ENCODE results near the gene KLHL14.
"Not testable (repeated sequence)": the region's sequence is repeated elsewhere in the genome, so short reads cannot be mapped to it uniquely, and the experiment has no call there.

The KLHL14 gene

DNA sequence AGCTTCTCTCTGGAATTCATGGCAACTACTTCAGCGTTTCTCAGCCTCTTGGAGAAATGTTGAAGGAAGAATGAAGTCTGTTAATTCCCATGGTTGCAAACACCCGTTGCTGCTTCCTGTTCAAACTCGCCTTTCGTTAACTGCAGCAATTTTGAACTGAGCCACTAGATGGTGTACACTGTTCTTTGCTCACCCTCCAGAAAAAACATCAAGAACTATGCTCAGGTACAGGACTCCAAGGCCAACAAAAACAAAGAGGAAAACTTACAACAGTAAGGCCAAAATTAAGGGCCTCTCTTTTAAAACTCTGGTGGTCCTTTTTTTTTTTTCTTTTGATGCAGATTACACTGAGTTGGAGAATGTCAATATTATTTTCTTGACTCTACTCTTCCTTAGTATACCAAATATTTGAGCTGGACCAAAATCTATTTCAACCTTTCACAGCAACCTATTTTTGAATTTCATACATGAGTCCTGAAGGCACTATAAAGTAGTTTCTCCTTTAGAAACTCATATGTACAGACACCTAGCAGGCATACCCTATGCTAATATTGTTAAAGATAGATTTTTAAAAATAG is 58.2 kb downstream of the KLHL14 start:
- peak in 1 of 3 experiments; percentile 1 for DNase-seq (ENCODE audit: low read depth in 3 of 3)

DNA sequence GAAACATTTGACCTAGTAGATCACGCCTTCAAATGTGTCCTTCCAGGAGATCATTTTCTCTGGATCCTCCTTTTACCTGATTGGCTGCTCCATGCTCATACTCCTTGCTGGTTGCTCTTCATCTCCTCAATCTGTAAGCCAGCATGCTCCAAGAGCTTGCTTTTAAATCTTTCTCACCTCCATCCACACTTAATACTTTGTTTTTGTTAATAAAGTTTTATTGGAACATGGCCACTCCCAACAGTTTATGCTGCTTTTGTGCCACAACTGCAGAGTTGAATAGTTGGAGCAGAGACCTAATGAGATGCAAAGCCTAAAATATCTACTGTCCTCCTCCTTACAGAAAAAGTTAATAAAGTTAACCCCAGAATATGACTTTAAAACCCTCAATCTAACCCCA is 60.0 kb downstream of the KLHL14 start:
- DNase-seq (ENCODE audit: low read depth in 3 of 3), result no peak

DNA sequence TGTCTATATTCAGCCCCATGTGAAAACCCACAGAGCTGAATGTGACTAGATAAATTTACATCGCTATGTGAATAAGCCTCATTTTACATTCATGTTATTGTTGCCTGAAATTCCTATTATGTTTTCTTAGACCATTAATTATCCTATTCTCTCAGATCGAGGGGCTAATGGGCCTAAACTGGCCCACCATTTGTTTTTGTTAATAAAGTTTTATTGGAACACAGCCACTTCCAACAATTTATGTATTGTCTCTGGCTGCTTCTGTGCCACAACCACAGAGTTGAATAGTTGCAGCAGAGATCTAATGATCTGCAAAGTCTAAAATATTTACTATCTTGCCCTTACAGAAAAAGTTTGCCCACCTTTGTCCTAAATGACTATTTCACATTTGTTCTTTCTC is 61.0 kb downstream of the KLHL14 start:
- no peak for DNase-seq (ENCODE audit: low read depth in 3 of 3)

DNA sequence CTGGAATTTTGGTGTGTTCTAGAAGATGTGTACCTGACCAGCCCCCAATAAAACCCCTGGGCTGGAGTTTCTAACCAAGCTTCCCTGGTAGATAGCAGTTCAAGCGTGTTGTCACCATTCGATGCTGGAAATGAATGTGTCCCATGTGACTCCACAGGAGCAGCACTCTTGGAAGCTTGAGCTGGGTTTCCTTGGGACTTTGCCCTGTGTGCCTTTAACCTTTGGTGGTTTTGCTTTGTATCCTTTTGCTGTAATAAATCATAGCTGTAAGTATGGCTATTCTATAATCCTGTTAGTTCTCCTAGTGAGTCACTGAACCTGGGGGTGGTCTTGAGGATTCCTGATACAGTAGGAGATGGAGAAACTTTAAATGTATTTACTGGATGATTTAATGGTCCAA is 65.2 kb downstream of the KLHL14 start:
- DNase-seq (ENCODE audit: low read depth in 3 of 3), result no peak

DNA sequence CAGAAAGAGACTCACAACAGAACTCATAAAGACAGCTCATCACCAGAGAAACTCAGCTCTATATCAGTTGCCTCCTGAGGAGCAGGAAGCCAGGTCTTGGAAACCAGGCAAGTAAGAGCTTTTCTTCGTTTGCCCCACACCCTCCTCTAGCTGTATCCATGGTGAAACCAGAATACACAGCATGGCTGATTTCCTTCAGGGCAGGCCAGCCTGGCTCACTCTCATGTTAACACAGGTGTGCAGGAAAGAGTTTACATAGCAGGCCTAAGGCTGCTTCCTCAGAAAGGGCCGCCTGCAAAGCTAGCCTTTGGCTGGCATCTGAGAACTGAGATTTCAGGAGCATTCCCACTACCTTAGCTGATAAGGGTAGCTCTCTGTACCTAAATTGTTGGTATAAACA is 65.7 kb downstream of the KLHL14 start:
- no peak for DNase-seq (ENCODE audit: low read depth in 3 of 3)

DNA sequence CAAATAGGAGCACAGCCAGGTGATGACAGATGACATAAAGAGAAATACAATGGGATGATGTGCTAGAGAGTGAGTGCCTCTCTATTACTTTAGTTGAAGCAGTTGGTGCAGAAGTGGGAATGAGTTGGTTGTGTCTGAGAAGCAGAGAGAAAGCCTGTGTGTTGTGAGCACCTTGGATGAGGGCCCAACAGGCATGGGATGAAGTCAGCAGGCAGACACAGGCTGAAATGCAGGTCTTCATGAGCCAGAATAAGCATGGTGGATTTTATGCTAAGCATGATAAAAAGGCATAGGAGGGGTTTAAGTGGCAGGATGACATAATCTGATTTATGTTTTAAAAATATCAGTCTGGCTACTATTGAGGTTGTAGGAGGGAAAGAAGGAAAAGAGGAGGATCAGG is 71.5 kb downstream of the KLHL14 start:
- DNase-seq (ENCODE audit: low read depth in 3 of 3), result no peak

DNA sequence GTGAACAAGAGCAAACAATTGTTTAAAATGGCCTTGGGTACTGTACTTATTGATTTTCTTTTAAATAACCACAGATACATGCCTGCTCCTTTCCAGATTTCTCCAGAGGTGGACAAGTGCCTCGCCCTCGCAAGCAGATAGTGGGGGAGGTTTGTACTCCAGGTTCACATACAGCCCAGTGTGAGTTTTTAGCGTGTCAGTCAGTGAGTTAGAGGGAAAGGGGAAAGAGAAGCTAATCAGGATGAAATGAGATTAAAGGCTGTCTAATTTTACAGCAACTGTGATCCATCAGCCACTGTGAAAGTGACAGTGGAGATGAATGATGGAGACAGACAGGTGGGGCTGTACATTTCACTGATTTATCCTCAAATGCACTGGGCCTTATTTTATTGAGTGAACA is 74.7 kb downstream of the KLHL14 start:
- DNase-seq (ENCODE audit: low read depth in 3 of 3), result no peak

DNA sequence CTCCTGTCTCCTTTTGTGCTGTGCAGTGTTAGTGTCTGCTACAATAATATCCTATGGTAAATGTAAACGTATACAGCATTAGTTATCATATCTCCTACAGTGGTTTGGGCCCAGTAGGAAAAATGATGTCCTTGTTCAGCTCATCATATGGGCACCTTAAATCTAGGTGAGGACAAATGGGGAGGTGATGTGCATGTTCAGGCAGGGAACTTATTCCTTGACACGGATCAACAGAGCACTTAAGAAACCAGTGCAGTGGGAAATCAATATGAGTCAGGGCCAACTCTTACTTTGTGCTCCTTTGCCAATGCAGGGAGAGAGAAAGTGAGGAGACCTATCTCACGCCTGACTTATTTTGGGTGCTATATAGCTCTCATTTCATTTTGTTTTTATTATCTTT is 76.4 kb downstream of the KLHL14 start:
- DNase-seq (ENCODE audit: low read depth in 3 of 3), result no peak

DNA sequence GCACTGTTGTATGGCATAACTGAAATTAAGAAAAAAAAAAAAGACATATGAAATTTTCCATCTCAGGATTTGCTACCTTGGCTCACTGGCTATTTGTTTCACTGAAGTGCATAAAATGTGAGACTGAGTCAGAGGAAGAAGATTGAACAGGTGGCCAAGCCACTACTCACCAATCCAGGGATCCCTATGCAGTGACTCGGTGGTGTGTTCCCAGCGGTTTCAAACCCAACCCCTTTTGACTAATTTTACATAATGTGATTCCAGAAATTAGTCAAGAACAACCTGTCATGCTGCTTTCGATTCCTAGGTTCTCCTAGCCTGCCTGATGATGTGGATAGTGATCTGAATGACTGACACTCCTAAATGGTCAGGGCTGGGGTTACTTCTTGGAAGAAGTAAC is 77.3 kb downstream of the KLHL14 start:
- DNase-seq (ENCODE audit: low read depth in 3 of 3), result no peak

DNA sequence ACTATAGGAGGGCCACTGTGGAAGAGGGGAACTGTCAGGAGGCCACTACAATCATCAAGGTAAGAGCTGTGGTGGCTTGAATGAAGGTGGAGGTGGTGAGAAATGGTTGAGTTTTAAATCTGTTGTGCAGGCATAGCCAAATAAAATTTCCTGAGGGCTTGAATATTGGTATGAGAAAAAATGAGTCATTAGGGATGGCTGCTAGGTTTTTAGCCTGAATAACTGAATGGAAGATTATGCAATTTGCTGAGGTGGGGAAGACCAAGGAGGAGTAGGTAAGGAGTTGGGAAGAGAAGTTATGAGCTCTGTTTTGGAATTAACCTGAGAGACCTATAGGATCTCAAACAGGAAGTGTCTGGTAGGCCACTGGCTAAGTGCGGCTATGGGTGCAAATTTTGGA is 84.0 kb downstream of the KLHL14 start:
- DNase-seq (ENCODE audit: low read depth in 3 of 3), result no peak

DNA sequence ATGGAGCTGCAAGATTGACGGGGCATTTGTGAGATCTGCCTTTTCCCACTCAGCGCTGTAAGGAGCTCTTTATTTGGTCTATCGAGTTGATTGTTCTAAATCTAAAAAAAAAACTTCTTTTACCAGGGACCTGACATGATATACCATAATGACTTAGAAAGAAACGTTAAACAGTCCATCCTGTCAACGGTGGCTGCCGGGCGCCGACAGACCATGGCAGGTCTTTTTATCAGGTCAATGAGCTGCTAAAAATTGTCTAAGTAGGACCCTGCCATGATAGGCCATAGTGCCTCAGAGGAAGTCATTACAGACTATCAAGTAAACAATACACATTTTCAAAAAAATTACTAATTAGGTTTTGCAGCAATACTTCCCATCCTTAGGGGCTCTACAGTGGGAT is 87.9 kb downstream of the KLHL14 start:
- no peak for DNase-seq (ENCODE audit: low read depth in 3 of 3)

DNA sequence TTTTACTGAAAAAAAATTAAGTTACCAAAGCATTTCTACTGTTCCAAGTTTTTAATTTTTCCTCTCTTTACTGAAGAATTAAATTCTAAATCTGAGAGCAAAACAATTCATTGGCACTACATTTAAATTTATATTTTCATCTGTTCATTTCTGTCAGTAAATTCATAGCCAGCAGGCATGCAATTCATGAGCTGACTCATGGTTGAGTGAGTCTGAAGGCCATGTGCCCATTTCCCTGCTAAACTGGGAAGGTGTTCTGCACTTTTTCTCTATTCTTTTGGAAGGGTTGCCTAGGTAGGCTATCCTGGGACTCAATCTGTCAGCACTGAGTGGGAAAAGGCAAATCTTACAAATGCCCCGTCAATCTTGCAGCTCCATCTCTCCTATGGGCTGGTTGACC is 88.7 kb downstream of the KLHL14 start:
- no peak for DNase-seq (ENCODE audit: low read depth in 3 of 3)

DNA sequence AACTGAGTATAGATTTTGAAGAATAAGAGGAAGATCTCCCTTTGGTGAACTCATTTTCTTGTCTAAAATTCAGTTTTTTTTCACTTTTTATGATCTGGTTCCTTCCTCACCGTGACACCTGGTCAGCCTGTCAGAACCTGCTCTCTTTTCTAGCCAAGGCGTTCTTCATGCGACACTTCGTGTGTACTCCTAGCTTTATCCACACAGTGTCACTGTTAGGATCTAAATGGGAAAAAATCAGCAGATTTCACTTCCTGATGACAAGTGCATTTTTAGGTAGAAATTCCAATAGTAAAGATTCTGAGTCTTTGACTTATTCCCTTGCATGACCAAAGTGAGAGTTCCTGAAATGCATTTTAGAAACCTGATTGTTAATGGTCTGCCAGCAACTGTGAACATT is 89.8 kb downstream of the KLHL14 start:
- no peak for DNase-seq (ENCODE audit: low read depth in 3 of 3)

DNA sequence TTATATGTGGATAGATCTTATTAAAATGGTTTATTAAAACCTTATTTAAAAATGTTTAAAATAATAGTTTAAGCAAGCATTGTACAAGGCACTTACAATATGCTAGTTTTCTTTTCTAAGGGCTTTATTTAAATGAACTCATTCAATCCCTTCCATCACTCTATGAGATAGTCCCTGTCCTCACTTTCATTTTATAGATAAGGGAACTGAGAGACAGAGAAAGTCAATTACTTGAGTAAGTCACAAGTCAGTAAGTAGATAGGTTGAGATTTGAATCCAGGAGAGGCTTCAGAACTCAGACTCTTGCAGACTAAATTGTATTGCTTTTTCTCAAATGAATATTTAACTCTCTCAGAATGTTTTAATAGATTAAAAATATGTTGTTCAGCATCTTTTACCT is 95.2 kb downstream of the KLHL14 start:
- no peak for DNase-seq (ENCODE audit: low read depth in 3 of 3)

DNA sequence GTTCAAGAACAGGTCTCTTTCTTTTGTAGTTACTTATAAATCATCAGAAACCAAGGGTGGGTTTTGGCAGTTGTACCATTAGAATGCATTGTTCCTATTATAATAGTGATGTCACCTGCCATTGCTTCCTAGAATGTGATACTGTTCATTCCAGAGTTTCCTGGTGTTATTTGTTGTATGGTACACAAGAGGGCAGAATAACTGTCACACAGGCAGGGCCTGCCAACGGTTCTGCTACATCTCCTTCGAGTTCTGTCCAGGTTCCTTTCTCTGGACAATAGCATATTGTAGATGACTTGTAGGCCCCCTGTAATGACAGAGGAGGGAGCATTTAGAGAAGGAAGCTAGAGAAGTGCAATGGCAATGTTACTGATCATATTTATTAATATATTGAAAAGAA is 98.3 kb downstream of the KLHL14 start:
- DNase-seq (ENCODE audit: low read depth in 3 of 3), result no peak

DNA sequence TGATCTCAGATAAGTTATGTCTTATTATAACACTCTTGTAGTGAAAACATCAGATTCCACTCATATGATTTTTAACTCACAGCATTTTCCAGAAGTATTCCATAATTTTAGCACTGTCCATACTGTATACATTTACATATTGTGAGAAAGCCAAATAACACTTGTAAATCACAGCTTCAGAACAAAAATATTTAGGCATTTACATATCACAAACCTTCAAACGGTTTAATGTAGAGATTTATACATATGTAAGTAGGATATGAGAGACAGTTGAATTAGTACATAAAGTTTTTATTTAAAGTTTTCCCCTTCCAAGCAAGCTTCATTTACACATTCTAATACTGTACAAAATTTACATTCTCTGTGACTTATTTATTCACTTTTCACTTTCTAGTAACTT is 100.4 kb downstream of the KLHL14 start:
- no peak for DNase-seq (ENCODE audit: low read depth in 3 of 3)

DNA sequence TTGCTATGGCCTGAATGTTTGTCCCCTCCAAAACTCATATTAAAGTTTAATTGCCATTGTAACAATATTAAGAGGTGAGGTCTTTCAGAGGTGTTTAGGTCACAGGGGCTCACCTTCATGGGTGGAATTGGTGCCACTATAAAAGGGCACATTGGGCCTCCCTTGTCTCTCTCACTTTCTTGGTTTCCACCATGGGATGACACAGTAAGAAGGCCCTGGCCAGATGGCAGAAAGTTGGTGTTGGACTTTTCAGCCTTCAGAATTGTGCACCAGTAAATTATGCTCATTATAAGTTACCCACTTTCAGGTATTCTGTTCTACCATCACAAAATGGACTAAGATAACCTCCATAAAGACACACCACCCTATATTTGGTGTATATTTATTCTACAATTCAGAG is 102.1 kb downstream of the KLHL14 start:
- no peak for DNase-seq (ENCODE audit: low read depth in 3 of 3)

DNA sequence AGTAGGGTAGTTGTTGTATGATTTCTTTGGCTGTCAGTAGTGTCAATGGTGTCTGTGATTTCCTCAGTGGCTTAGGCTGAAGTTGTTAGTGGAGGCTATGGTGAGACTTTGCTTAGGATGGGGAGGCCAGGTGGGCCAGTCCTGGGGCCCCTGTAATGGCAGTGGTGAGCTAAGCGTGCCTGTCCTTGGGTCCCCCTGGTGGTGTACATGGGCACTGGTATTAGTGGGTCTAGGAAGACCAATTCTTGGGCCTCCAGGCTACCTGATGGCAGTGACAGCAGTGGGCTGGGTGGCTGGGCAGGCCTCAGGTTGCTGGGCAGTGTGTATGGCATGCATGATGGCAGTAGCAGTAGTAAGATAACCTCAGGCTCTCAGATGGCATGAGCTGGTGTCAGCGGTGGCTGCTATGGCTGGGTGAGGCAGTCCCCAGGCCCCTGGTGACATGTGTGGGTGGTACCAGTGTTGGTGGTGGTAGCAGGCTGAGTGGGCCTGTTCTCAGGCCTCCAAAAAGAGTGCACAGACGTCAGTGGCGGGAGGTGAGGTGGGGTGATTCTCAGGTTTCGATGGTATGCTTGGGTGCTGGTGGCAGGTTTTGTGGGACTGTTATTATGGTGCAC is 103.2 kb downstream of the KLHL14 start:
- no peak for DNase-seq (ENCODE audit: low read depth in 3 of 3)

DNA sequence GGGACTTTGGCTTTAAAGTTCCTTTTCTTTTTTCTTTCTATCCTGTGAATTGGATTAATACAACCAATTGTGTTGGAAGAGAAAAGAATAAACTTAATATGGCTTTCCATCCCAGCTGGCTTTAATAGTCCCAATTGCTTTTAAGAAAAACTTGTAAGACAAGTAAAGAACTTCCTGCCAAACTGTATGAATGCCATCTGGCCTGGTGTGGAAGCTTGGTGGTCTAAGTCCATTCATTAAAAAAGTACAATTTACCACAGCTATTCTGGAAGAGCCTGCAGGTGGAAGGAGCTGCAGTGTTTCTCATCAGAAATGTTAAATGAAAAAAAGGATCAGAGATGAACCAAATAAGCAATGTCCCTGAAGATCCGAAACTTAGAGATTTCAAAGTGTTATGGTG is 103.9 kb downstream of the KLHL14 start:
- DNase-seq (ENCODE audit: low read depth in 3 of 3), result no peak

DNA sequence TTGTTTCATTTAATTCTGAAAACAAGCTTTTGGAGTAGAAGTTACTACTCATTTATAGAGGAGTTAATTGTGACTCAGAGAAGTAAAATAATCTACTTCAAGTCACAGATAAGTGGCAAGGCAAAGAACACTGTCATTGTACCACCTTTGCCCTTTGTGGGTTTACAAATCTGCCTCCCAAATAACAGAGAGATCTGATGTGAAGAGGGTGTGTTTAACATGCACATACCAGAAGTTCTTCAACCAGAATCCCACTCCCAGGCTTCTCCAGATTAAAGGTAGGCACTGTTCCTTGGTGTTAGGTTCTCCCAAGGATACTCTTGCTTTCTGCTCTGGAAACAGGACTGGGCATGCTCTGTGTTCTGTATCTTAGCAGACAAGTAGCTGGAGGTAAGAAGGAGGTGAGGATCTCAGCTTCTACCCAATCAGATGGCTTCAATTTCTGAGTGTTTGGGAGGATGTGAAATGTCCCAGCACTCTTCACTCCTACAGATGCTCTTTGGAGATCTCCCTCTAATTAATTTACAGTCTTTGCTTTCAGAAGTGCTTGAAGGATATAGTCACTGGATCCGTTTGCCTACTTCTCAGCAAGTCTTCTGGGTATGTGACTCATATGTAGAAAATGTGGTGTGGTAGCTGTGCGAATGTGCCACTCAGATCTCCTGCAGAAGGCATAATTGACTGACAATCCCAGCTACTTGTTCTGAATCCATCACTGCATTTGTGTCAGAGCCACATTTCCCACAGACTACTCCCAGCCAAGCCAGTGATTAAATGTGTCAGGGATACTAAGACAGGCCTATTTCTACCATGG is 111.1 kb downstream of the KLHL14 start:
- no peak for DNase-seq (ENCODE audit: low read depth in 3 of 3)

DNA sequence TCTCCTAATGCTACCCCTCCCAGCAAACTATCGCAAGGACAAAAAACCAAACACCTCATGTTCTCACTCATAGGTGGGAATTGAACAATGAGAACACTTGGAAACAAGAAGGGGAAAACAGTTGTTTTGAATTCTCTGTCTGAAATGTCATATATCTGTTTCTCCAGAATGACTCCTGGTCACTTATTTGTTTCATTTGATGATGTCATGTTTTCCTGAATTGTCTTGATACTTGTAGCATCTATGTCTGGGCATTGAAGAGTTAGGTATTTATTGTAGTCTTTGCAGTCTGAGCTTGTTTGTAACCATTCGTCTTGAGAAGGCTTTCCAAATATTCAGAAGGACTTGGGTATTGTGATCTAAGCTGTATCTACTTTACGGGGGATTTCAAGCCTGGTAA is 118.3 kb downstream of the KLHL14 start:
- not testable (repeated sequence) for DNase-seq (ENCODE audit: low read depth in 3 of 3)

DNA sequence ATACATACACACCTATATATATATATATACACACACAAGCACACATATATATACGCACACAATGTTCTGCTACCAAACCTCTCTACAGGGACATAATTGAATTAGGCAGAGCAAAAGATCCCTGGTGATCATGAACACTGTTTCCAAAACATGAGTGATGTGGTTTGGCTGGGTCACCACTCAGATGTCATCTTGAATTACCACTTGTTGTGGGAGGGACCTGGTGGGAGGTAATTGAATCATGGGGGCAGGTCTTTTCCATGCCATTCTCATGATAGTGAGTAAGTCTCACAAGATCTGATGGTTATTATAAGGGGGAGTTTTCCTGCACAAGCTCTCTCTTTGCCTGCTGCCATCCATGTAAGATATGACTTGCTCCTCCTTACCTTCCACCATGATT is 135.2 kb downstream of the KLHL14 start:
- DNase-seq (ENCODE audit: low read depth in 3 of 3), result not testable (repeated sequence)

DNA sequence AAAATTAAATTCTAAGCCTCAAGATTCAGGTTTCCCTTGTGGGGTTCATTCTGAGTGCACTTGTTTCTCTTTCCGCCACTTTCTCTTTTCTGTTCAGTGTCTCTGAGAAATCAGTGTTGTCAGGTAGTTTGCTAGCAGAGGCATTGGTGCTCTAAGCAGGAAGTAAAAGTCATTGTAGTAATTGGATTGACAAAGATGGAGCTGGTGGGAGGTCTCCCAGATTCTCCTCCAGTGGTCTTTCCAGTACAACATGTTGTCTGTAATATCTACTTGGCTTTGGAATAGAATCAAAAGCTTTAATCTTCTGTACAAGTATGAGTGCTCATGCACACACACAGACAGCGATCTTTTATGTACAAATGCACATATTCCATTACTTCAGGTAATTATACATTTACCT is 135.6 kb downstream of the KLHL14 start:
- DNase-seq (ENCODE audit: low read depth in 3 of 3), result no peak
